ENCODE measurements around the gene GUCY1B1.

GUCY1B1 gene

GRCh38 chr4:155837203-155837796, 78.5 kb downstream of the GUCY1B1 start:
- TF ChIP-seq CTCF (IDR thresholded peaks at IDR 0.05; ENCODE audit: low read depth, low read length): no peak

GRCh38 chr4:155842080-155842479, 83.3 kb downstream of the GUCY1B1 start:
- no peak for TF ChIP-seq CTCF (IDR thresholded peaks at IDR 0.05; ENCODE audit: low read depth, low read length)
- H3K4me3 ChIP-seq (ENCODE audit: low read depth, low read length): no peak overlapping the region

More at GRCh38 chr4:155837203-155837796, 78.5 kb downstream of the GUCY1B1 start:
- no peak overlapping the region for H3K4me3 ChIP-seq (ENCODE audit: low read depth, low read length)

GRCh38 chr4:155846929-155847328, 88.1 kb downstream of the GUCY1B1 start:
- TF ChIP-seq CTCF (IDR thresholded peaks at IDR 0.05; ENCODE audit: low read depth, low read length): no peak
- no peak overlapping the region for H3K4me3 ChIP-seq (ENCODE audit: low read depth, low read length)

GRCh38 chr4:155849042-155849441, 90.2 kb downstream of the GUCY1B1 start:
- no peak for TF ChIP-seq CTCF (IDR thresholded peaks at IDR 0.05; ENCODE audit: low read depth, low read length)
- H3K4me3 ChIP-seq (ENCODE audit: low read depth, low read length): no peak overlapping the region

- no peak for TF ChIP-seq CTCF (IDR thresholded peaks at IDR 0.05; ENCODE audit: low read depth, low read length)
- no peak overlapping the region for H3K4me3 ChIP-seq (ENCODE audit: low read depth, low read length)
Observed at GRCh38 chr4:155853189-155853588, 94.4 kb downstream of the GUCY1B1 start.

GRCh38 chr4:155854582-155855226, 95.9 kb downstream of the GUCY1B1 start:
- H3K4me3 ChIP-seq (ENCODE audit: low read depth, low read length): no peak overlapping the region

More at GRCh38 chr4:155854582-155855226, 95.9 kb downstream of the GUCY1B1 start:
- no peak for TF ChIP-seq CTCF (IDR thresholded peaks at IDR 0.05; ENCODE audit: low read depth, low read length)
